CD14-positive monocyte (primary cell): ENCODE data around the gene FAM72A. TPM values are rescaled to one million over a fixed set of nuclear protein-coding genes. Genes with fewer than 3 reads are reported as not detected.
"Not testable (repeated sequence)": the region's sequence is repeated elsewhere in the genome, so short reads cannot be mapped to it uniquely, and the experiment has no call there.

Experiments used
- DNase-seq, 3 donors: peaks; one replicate each; pipeline ENCODE4 v3.0.0-alpha.2; 2011 to 2022
- H2AFZ ChIP-seq: 2 replicates; pipeline ENCODE4 v1.6.0; 2012; ENCODE audit warnings: mild to moderate bottlenecking, low read depth, low read length, inconsistent platforms; ENCODE audit not compliant: insufficient read depth, poor library complexity, severe bottlenecking
- H3K27ac ChIP-seq, 2 donors: 1 replicate in 1 of 2; 2 replicates in 1 of 2; pipeline ENCODE4 v1.5.1; 2012 to 2013; ENCODE audit warnings: low read length in 2 of 2, control low read depth in 1 of 2, inconsistent platforms in 1 of 2, low read depth in 1 of 2, mild to moderate bottlenecking in 1 of 2
- H3K27me3 ChIP-seq, 2 donors: one replicate each; pipeline versions ENCODE4 v1.6.0 to v1.6.1; 2011 to 2013; ENCODE audit warnings: low read length in 2 of 2; ENCODE audit not compliant: control insufficient read depth in 2 of 2, insufficient read depth in 2 of 2
- H3K36me3 ChIP-seq, 2 donors: replicated peaks in 1 of 2; 1 replicate in 1 of 2; 2 replicates in 1 of 2; pipeline versions ENCODE4 v1.5.1 to v1.6.1; 2012 to 2013; ENCODE audit warnings: low read length in 2 of 2, control low read depth in 1 of 2, inconsistent platforms in 1 of 2, mild to moderate bottlenecking in 1 of 2; ENCODE audit not compliant: insufficient read depth in 2 of 2, control insufficient read depth in 1 of 2
- H3K4me1 ChIP-seq, 2 donors: 1 replicate in 1 of 2; 2 replicates in 1 of 2; pipeline versions ENCODE4 v1.5.1 to v1.6.1; 2012 to 2013; ENCODE audit warnings: low read length in 2 of 2, control low read depth in 1 of 2, inconsistent platforms in 1 of 2, mild to moderate bottlenecking in 1 of 2, moderate library complexity in 1 of 2; ENCODE audit not compliant: insufficient read depth in 2 of 2, control insufficient read depth in 1 of 2
- H3K4me2 ChIP-seq: replicated peaks from 2 replicates; pipeline ENCODE3; 2012; ENCODE audit warnings: low read length, moderate library complexity, mild to moderate bottlenecking; ENCODE audit not compliant: poor library complexity, severe bottlenecking; ENCODE audit errors: extremely low read depth
- H3K4me3 ChIP-seq, 3 experiments: fragments of 200-600 bp in 1 of 3; sonication (generic) in 1 of 3; replicated peaks in 1 of 3; 1 replicate in 2 of 3; 2 replicates in 1 of 3; pipeline ENCODE4 v1.5.1; 2011 to 2013; ENCODE audit warnings: low read length in 3 of 3, mild to moderate bottlenecking in 3 of 3, control low read depth in 2 of 3, low read depth in 2 of 3, inconsistent platforms in 1 of 3, moderate library complexity in 1 of 3
- H3K79me2 ChIP-seq: 2 replicates; pipeline ENCODE4 v1.6.0; 2012; ENCODE audit warnings: mild to moderate bottlenecking, control low read depth, inconsistent platforms, low read length, moderate library complexity; ENCODE audit not compliant: insufficient read depth
- H3K9ac ChIP-seq: 2 replicates; pipeline ENCODE4 v1.6.0; 2017; ENCODE audit warnings: low read length, mild to moderate bottlenecking; ENCODE audit not compliant: insufficient read depth, poor library complexity, severe bottlenecking
- H3K9me3 ChIP-seq, 2 donors: replicated peaks in 1 of 2; 1 replicate in 1 of 2; 2 replicates in 1 of 2; pipeline versions ENCODE4 v1.5.1 to v1.6.1; 2012 to 2013; ENCODE audit warnings: low read length in 2 of 2, control low read depth in 1 of 2; ENCODE audit not compliant: control insufficient read depth in 1 of 2, insufficient read depth in 1 of 2
- H4K20me1 ChIP-seq: 2 replicates; pipeline ENCODE4 v1.6.0; 2012; ENCODE audit warnings: mild to moderate bottlenecking, low read length, control low read depth, moderate library complexity; ENCODE audit not compliant: insufficient read depth
- H3K27ac Mint-ChIP-seq, 7 donors: one replicate each; pipeline ENCODE4 v1.8.0; 2020; ENCODE audit warnings: mild to moderate bottlenecking in 7 of 7, mixed read lengths in 7 of 7, moderate library complexity in 6 of 7, inconsistent platforms in 2 of 7
- H3K27me3 Mint-ChIP-seq, 3 donors: one replicate each; pipeline ENCODE4 v1.8.0; 2021 to 2022; ENCODE audit warnings: low read depth in 3 of 3, mild to moderate bottlenecking in 3 of 3, mixed read lengths in 3 of 3, moderate library complexity in 3 of 3, inconsistent platforms in 1 of 3
- H3K36me3 Mint-ChIP-seq, 2 donors: one replicate each; pipeline ENCODE4 v1.8.0; 2020; ENCODE audit warnings: mixed read lengths in 2 of 2, inconsistent platforms in 1 of 2, mild to moderate bottlenecking in 1 of 2
- H3K4me1 Mint-ChIP-seq: one replicate; pipeline ENCODE4 v1.8.0; 2020; ENCODE audit warnings: mild to moderate bottlenecking, mixed read lengths
- H3K4me3 Mint-ChIP-seq, 2 donors: one replicate each; pipeline ENCODE4 v1.8.0; 2020; ENCODE audit warnings: mild to moderate bottlenecking in 2 of 2, mixed read lengths in 2 of 2, moderate library complexity in 1 of 2
- H3K9me3 Mint-ChIP-seq, 7 donors: one replicate each; pipeline ENCODE4 v1.8.0; 2020 to 2022; ENCODE audit warnings: mixed read lengths in 7 of 7, mild to moderate bottlenecking in 6 of 7, moderate library complexity in 6 of 7, inconsistent platforms in 2 of 7
- WGBS: methylation state at CpG from one replicate; pipeline ENCODE4 v1.1.5; 2013; ENCODE audit warnings: missing lambda C conversion rate; ENCODE audit not compliant: insufficient coverage; 5-methylcytosine and 5-hydroxymethylcytosine counted together
- intact Hi-C, 2 donors: fragments of 100-400 bp; cut with micrococcal nuclease; formaldehyde crosslinking; loops; one replicate each; pipeline versions ENCODE4 v1.15.0 to v1.15.1; 2023
- polyA plus RNA-seq, 3 donors: library from polyadenylated mRNA; depleted of rRNA in 1 of 3; unstranded in 2 of 3; stranded (reverse) in 1 of 3; fragments of 300-500 nt in 2 of 3; fragments of >200 nt in 1 of 3; fragmentation: Illumina TruSeq in 2 of 3; gene quantifications; 1 replicate in 2 of 3; 2 replicates in 1 of 3; pipeline ENCODE4 v1.2.3, GENCODE V29; 2012 to 2021

Gene FAM72A
- polyA plus RNA-seq, 3 donors, result 3.9 to 6.3 (median 6.0) TPM

DNA sequence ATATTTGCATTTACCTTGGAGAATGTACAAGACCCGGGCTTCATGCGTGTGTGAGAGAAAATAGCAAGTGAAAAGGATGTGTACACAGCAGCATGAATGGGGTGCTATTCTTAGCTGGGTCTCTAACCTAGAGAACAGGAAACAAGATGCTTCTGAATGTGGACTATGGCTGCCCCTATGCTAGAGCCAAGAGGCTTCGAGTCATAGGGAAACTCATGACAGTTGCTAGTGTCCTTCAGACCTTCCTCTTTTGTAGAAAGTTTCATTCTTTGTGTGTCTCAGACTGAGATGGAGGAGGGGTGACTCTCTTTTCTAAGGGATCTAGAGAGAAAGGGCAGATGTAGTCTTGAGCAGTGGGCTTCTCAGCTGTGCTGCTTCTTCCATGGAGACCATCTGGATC lies 40.7 kb upstream of the FAM72A start:
- H3K36me3 Mint-ChIP-seq, H3K9me3 ChIP-seq, H3K9ac ChIP-seq, H3K27me3 ChIP-seq, H4K20me1 ChIP-seq, H3K4me2 ChIP-seq, H3K27me3 Mint-ChIP-seq, H3K4me3 Mint-ChIP-seq, intact Hi-C loops, H3K4me3 ChIP-seq, H3K36me3 ChIP-seq, H2AFZ ChIP-seq, H3K9me3 Mint-ChIP-seq: not testable (repeated sequence)
- DNase-seq, result peak; percentile 61 to 76 (median 74)
- Histone ChIP-seq H3K79me2 (peaks cover 24% of the 10 kb centered on the region), H3K27ac (peak overlapping the region in 1 of 2 donors; percentile 45), H3K4me1 (peaks cover 7 to 18% of the 10 kb centered on the region in 2 donors)
- WGBS, result 0% methylated on average over 1 of the region's 3 CpGs
- Mint-ChIP-seq H3K27ac (peak overlapping the region in 5 of 7 donors; percentile 30 to 88 (median 79)), H3K4me1 (peaks cover 16% of the 10 kb centered on the region)

DNA sequence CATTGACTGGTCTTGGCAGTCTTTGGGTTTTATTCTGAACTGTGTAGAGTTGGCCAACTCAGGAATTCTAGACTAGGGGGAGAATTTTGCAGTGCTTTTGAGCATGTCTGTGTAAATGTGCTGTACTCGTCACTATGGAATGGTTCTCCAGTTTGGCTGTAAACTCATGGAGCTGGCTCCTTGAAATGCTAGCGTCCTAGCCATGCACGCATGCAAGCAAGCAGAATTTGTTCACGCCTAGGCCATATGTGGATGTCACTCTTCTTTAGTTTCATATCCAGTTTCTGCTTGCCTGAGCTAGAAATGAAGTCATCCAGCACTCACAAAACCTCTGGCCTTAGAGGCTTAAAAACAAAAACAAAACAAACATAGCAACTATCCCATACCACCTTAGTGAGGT lies 37.6 kb upstream of the FAM72A start:
- H4K20me1 ChIP-seq, H3K9me3 ChIP-seq, H3K9me3 Mint-ChIP-seq, H3K9ac ChIP-seq, H3K27me3 ChIP-seq, intact Hi-C loops, H3K4me2 ChIP-seq, H3K27me3 Mint-ChIP-seq, H2AFZ ChIP-seq, H3K36me3 Mint-ChIP-seq, H3K4me3 ChIP-seq, H3K4me3 Mint-ChIP-seq, H3K36me3 ChIP-seq: not testable (repeated sequence)
- Histone ChIP-seq H3K79me2 (peaks cover 17% of the 10 kb centered on the region), H3K27ac (peak overlapping the region; percentile 48 to 69), H3K4me1 (peaks cover 7 to 18% of the 10 kb centered on the region in 2 donors)
- peaks cover 15% of the 10 kb centered on the region for H3K4me1 Mint-ChIP-seq
- peak overlapping the region; percentile 35 to 90 (median 82) for H3K27ac Mint-ChIP-seq
- DNase-seq, result peak; percentile 42 to 62 (median 45)
- WGBS, result no CpG with 5 or more reads among the region's 4 CpGs

DNA sequence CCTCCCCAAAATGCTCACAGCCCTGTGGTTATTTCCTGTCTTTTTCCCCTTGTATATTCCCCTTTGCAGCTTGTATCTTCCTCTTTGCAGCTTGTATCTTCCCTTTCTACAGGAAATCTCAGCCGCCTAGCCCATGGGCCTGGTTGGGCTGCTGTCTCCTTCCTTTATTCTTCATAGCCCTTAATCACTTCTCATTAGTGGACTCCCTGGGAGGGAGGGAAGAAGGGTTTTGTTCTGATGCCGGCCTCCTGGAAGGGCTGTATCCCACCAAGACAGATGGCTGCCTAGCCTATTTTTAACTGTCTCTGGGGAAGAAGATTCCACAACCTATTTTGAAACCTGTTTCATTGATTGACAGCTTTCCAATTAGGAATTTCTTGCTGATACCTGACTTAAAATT lies 32.6 kb upstream of the FAM72A start:
- H3K79me2 ChIP-seq, H3K27ac ChIP-seq, H3K27me3 Mint-ChIP-seq, H3K4me3 ChIP-seq, H3K36me3 ChIP-seq, H2AFZ ChIP-seq, H3K27ac Mint-ChIP-seq, H4K20me1 ChIP-seq, H3K4me1 ChIP-seq, H3K36me3 Mint-ChIP-seq, H3K4me2 ChIP-seq, H3K4me3 Mint-ChIP-seq, intact Hi-C loops, H3K9me3 ChIP-seq, H3K4me1 Mint-ChIP-seq, H3K9ac ChIP-seq, H3K27me3 ChIP-seq, H3K9me3 Mint-ChIP-seq, DNase-seq: not testable (repeated sequence)
- WGBS, result no CpG with 5 or more reads among the region's 2 CpGs

DNA sequence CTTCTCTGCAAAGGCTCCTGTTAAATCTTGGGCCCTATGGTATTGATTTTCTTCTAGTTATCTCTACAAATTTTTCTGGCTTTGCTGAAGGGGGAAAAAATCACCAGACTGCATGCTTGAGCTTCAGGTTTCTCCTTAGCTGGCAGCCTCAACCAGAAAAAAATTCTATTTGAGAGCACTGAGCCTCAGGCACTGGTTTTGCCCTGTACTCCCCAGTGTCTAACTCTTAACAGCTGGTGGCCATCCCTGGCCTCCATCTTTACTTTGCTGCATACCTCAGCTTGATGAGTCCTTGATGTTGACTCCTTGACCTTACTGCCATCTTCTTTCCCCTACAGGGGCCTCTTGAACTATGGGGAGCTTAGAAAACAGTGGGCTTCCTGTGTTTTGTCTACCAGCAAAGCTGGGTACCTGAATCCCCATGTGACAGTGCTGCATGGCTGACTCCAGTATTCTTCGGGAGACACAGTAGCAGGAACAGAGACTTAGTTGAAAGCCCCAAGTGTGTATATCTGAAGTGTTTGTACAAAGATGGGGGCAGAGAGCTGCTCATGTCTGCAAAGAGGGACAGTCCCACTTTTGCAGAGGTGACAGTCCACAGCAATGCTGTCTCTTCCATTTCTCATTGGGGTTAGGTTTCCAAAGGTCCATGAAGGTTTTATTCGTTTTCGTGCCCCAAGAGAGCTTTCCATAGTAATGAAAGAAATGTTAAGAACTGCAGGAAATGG lies 31.7 kb upstream of the FAM72A start:
- H3K9ac ChIP-seq, DNase-seq, H2AFZ ChIP-seq, H3K4me1 ChIP-seq, H3K27ac ChIP-seq, H3K4me1 Mint-ChIP-seq, H3K79me2 ChIP-seq, H3K4me3 Mint-ChIP-seq, H3K9me3 ChIP-seq, H3K27me3 Mint-ChIP-seq, H3K27me3 ChIP-seq, H4K20me1 ChIP-seq, H3K9me3 Mint-ChIP-seq, H3K36me3 ChIP-seq, intact Hi-C loops, H3K27ac Mint-ChIP-seq, H3K4me3 ChIP-seq, H3K36me3 Mint-ChIP-seq, H3K4me2 ChIP-seq: not testable (repeated sequence)
- WGBS, result no CpG with 5 or more reads among the region's 3 CpGs
